Measurements from ENCODE around the gene HNRNPM.

Gene HNRNPM

GRCh38 chr19:8451377-8451776 lies 6.6 kb downstream of the HNRNPM start:
- ATAC-seq, result no peak
- no peak for TF ChIP-seq RARB (CRISPR knock-in tag; IDR thresholded peaks at IDR 0.05)
- no peak for TF ChIP-seq OSR1 (CRISPR knock-in tag; IDR thresholded peaks at IDR 0.05)

DNA sequence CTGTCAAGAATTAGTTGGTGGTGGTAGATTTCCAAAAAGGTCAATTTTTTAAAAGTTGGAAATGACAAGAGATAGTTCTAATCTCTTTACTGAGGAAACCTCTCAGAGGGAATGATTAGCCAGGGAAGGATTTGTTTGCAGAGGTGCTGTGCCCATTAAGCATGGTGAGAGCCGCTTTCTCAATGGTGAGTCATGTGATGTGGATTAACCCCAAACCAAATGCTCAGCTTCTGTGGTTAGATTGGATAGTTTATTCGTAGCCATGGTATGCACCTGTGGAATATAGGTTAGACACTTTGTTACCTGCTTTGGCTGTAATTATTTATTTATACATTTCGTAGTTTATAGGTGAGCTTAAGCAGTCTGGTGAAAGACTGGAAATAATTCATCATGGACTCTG lies 7.1 kb downstream of the HNRNPM start:
- peak; percentile 15; the same call in 1 of the 3 replicates for ATAC-seq
- TF ChIP-seq, protein P1, sequence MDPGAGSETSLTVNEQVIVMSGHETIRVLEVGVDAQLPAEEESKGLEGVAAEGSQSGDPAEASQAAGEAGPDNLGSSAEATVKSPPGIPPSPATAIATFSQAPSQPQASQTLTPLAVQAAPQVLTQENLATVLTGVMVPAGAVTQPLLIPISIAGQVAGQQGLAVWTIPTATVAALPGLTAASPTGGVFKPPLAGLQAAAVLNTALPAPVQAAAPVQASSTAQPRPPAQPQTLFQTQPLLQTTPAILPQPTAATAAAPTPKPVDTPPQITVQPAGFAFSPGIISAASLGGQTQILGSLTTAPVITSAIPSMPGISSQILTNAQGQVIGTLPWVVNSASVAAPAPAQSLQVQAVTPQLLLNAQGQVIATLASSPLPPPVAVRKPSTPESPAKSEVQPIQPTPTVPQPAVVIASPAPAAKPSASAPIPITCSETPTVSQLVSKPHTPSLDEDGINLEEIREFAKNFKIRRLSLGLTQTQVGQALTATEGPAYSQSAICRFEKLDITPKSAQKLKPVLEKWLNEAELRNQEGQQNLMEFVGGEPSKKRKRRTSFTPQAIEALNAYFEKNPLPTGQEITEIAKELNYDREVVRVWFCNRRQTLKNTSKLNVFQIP (CRISPR knock-in tag; IDR thresholded peaks at IDR 0.05; ENCODE audit: borderline replicate concordance, low read depth), result no peak
- TF ChIP-seq ZFP30 (CRISPR knock-in tag; IDR thresholded peaks at IDR 0.05) (no peak), ZFP3 (CRISPR knock-in tag; IDR thresholded peaks at IDR 0.05) (no peak)

DNA sequence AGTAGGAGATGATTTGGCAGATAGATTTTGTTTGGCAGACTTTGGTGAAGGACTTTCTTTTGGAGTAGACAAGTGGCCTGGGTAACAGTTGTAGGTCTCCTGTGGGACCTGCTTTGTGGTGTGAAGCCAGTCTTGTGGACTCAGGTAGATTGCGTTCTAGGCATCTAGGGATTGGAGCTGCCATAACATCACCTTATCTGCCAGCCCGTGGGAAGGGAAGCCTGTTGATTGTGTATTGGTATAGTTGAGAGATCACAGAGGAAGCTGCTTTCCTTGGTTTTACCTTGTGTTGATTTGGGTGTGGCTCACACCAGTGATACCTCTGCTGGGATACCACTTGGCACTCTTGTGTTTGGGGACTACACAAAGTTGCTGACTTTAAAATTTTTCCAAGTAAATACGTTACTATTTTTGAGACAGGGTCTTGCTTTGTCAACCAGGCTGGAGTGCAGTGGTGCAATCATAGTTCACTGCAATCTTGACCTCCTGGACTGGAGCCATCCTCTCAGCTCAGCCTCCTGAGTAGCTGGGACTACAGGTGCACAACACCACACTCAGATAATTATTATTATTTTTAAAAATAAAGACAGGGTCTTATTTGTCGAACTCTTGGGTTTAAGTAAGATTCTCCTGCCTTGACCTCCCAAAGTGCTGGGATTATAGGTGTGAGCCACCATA lies 7.8 kb downstream of the HNRNPM start:
- TF ChIP-seq TCF4 (CRISPR knock-in tag; IDR thresholded peaks at IDR 0.05; ENCODE audit: borderline replicate concordance) (no peak), ZNF70 (CRISPR knock-in tag; IDR thresholded peaks at IDR 0.05) (no peak), TOX (CRISPR knock-in tag; IDR thresholded peaks at IDR 0.05; ENCODE audit: borderline replicate concordance) (no peak), PPARA (CRISPR knock-in tag; IDR thresholded peaks at IDR 0.05; ENCODE audit: borderline replicate concordance) (no peak), ZNF8 (CRISPR knock-in tag; IDR thresholded peaks at IDR 0.05) (no peak), ISL1 (CRISPR knock-in tag; IDR thresholded peaks at IDR 0.05) (no peak), ESRRG (CRISPR knock-in tag; IDR thresholded peaks at IDR 0.05) (no peak), ZFP30 (CRISPR knock-in tag; IDR thresholded peaks at IDR 0.05) (no peak), GLIS3 (CRISPR knock-in tag; IDR thresholded peaks at IDR 0.05) (no peak), OSR1 (CRISPR knock-in tag; IDR thresholded peaks at IDR 0.05) (no peak), ZFP3 (CRISPR knock-in tag; IDR thresholded peaks at IDR 0.05) (no peak), CSDC2 (CRISPR knock-in tag; IDR thresholded peaks at IDR 0.05) (no peak), ZC3H10 (CRISPR knock-in tag; IDR thresholded peaks at IDR 0.05) (no peak)
- TF ChIP-seq, protein P2, sequence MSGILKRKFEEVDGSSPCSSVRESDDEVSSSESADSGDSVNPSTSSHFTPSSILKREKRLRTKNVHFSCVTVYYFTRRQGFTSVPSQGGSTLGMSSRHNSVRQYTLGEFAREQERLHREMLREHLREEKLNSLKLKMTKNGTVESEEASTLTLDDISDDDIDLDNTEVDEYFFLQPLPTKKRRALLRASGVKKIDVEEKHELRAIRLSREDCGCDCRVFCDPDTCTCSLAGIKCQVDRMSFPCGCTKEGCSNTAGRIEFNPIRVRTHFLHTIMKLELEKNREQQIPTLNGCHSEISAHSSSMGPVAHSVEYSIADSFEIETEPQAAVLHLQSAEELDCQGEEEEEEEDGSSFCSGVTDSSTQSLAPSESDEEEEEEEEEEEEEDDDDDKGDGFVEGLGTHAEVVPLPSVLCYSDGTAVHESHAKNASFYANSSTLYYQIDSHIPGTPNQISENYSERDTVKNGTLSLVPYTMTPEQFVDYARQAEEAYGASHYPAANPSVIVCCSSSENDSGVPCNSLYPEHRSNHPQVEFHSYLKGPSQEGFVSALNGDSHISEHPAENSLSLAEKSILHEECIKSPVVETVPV (CRISPR knock-in tag; IDR thresholded peaks at IDR 0.05), result no peak
- TF ChIP-seq, protein P3, sequence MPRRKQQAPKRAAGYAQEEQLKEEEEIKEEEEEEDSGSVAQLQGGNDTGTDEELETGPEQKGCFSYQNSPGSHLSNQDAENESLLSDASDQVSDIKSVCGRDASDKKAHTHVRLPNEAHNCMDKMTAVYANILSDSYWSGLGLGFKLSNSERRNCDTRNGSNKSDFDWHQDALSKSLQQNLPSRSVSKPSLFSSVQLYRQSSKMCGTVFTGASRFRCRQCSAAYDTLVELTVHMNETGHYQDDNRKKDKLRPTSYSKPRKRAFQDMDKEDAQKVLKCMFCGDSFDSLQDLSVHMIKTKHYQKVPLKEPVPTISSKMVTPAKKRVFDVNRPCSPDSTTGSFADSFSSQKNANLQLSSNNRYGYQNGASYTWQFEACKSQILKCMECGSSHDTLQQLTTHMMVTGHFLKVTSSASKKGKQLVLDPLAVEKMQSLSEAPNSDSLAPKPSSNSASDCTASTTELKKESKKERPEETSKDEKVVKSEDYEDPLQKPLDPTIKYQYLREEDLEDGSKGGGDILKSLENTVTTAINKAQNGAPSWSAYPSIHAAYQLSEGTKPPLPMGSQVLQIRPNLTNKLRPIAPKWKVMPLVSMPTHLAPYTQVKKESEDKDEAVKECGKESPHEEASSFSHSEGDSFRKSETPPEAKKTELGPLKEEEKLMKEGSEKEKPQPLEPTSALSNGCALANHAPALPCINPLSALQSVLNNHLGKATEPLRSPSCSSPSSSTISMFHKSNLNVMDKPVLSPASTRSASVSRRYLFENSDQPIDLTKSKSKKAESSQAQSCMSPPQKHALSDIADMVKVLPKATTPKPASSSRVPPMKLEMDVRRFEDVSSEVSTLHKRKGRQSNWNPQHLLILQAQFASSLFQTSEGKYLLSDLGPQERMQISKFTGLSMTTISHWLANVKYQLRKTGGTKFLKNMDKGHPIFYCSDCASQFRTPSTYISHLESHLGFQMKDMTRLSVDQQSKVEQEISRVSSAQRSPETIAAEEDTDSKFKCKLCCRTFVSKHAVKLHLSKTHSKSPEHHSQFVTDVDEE (CRISPR knock-in tag; IDR thresholded peaks at IDR 0.05), result no peak
- TF ChIP-seq, protein P4, sequence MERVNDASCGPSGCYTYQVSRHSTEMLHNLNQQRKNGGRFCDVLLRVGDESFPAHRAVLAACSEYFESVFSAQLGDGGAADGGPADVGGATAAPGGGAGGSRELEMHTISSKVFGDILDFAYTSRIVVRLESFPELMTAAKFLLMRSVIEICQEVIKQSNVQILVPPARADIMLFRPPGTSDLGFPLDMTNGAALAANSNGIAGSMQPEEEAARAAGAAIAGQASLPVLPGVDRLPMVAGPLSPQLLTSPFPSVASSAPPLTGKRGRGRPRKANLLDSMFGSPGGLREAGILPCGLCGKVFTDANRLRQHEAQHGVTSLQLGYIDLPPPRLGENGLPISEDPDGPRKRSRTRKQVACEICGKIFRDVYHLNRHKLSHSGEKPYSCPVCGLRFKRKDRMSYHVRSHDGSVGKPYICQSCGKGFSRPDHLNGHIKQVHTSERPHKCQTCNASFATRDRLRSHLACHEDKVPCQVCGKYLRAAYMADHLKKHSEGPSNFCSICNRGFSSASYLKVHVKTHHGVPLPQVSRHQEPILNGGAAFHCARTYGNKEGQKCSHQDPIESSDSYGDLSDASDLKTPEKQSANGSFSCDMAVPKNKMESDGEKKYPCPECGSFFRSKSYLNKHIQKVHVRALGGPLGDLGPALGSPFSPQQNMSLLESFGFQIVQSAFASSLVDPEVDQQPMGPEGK (CRISPR knock-in tag; IDR thresholded peaks at IDR 0.05; ENCODE audit: borderline replicate concordance), result no peak
- TF ChIP-seq, protein P1 (CRISPR knock-in tag; IDR thresholded peaks at IDR 0.05; ENCODE audit: borderline replicate concordance, low read depth), result no peak
- ATAC-seq, result no peak

GRCh38 chr19:8453616-8454015 lies 8.8 kb downstream of the HNRNPM start:
- no peak for ATAC-seq
- TF ChIP-seq ESRRG (CRISPR knock-in tag; IDR thresholded peaks at IDR 0.05), result no peak
- TF ChIP-seq PPARA (CRISPR knock-in tag; IDR thresholded peaks at IDR 0.05; ENCODE audit: borderline replicate concordance), result no peak
- no peak for TF ChIP-seq ZFP30 (CRISPR knock-in tag; IDR thresholded peaks at IDR 0.05)
- no peak for TF ChIP-seq ISL1 (CRISPR knock-in tag; IDR thresholded peaks at IDR 0.05)
- TF ChIP-seq TOX (CRISPR knock-in tag; IDR thresholded peaks at IDR 0.05; ENCODE audit: borderline replicate concordance), result no peak
- TF ChIP-seq CSDC2 (CRISPR knock-in tag; IDR thresholded peaks at IDR 0.05), result no peak
- no peak for TF ChIP-seq GLIS3 (CRISPR knock-in tag; IDR thresholded peaks at IDR 0.05)
- TF ChIP-seq RARB (CRISPR knock-in tag; IDR thresholded peaks at IDR 0.05), result no peak
- TF ChIP-seq, protein P2 (CRISPR knock-in tag; IDR thresholded peaks at IDR 0.05), result no peak
- no peak for TF ChIP-seq CREB5 (CRISPR knock-in tag; IDR thresholded peaks at IDR 0.05; ENCODE audit: low read depth)
- TF ChIP-seq ARNTL (CRISPR knock-in tag; IDR thresholded peaks at IDR 0.05; ENCODE audit: borderline replicate concordance, low read depth), result no peak
- no peak for TF ChIP-seq BACH2 (CRISPR knock-in tag; IDR thresholded peaks at IDR 0.05; ENCODE audit: borderline replicate concordance)
- no peak for TF ChIP-seq OSR1 (CRISPR knock-in tag; IDR thresholded peaks at IDR 0.05)
- TF ChIP-seq ZNF8 (CRISPR knock-in tag; IDR thresholded peaks at IDR 0.05), result no peak
- TF ChIP-seq ZNF70 (CRISPR knock-in tag; IDR thresholded peaks at IDR 0.05), result no peak
- TF ChIP-seq ZFP3 (CRISPR knock-in tag; IDR thresholded peaks at IDR 0.05), result no peak

Measured in SK-N-SH treated with all-trans-retinoic acid at 6 μM for 48 hours (cell line).